Measurements from ENCODE around the gene GARIN5A.

- TF ChIP-seq CTCF (IDR thresholded peaks at IDR 0.05) (peak; percentile 35), ZFX (IDR thresholded peaks at IDR 0.05; ENCODE audit: borderline replicate concordance) (no peak)
Measured at GRCh38 chr19:50465986-50466705, 10.5 kb downstream of the GARIN5A start.
